ENCODE results near the gene TOLLIP. TPM values are rescaled to one million over a fixed set of nuclear protein-coding genes. Genes with fewer than 3 reads are reported as not detected.

Gene TOLLIP
- total RNA-seq, 1 experiment from 2014 or later = 32.3 TPM

GRCh38 chr11:1260023-1260501, 49.4 kb downstream of the TOLLIP start:
- WGBS (ENCODE audit: extremely low coverage, insufficient read length, low lambda C conversion rate) = no CpG with 5 or more reads among the region's 10 CpGs
- TF ChIP-seq, protein P1, sequence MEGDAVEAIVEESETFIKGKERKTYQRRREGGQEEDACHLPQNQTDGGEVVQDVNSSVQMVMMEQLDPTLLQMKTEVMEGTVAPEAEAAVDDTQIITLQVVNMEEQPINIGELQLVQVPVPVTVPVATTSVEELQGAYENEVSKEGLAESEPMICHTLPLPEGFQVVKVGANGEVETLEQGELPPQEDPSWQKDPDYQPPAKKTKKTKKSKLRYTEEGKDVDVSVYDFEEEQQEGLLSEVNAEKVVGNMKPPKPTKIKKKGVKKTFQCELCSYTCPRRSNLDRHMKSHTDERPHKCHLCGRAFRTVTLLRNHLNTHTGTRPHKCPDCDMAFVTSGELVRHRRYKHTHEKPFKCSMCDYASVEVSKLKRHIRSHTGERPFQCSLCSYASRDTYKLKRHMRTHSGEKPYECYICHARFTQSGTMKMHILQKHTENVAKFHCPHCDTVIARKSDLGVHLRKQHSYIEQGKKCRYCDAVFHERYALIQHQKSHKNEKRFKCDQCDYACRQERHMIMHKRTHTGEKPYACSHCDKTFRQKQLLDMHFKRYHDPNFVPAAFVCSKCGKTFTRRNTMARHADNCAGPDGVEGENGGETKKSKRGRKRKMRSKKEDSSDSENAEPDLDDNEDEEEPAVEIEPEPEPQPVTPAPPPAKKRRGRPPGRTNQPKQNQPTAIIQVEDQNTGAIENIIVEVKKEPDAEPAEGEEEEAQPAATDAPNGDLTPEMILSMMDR (conservative IDR thresholded peaks at IDR 0.05) = no peak
- no peak overlapping the region for H3K4me3 Mint-ChIP-seq
- H4K91ac ChIP-seq (ENCODE audit: insufficient read length, low read depth, low read length) = no peak overlapping the region
- no peaks in the 10 kb centered on the region for H3K4me1 ChIP-seq (ENCODE audit: insufficient read depth, low read length)
- no peaks in the 10 kb centered on the region for H3K79me1 ChIP-seq (ENCODE audit: insufficient read depth, low read depth, low read length, poor library complexity, severe bottlenecking)
- DNase-seq = peak; percentile 57
- no peak overlapping the region for H3K18ac ChIP-seq (ENCODE audit: insufficient read length, low read depth, low read length)
- peaks cover 8 to 9% of the 10 kb centered on the region in 2 experiments for H3K9me3 Mint-ChIP-seq
- no peak overlapping the region for H2BK5ac ChIP-seq (ENCODE audit: insufficient read length, low read length)
- H3K9me3 ChIP-seq (ENCODE audit: control insufficient read depth, low read depth, low read length) = no peaks in the 10 kb centered on the region
- H4K5ac ChIP-seq (ENCODE audit: insufficient read length, low read depth, low read length) = no peak overlapping the region
- H2BK120ac ChIP-seq (ENCODE audit: low read depth, low read length, poor library complexity, severe bottlenecking) = no peak overlapping the region
- no peak overlapping the region for H3K27ac ChIP-seq (ENCODE audit: insufficient read length, low read depth, low read length)
- H3K36me3 Mint-ChIP-seq (ENCODE audit: insufficient read depth in 1 of 3, low read depth in 3 of 3) = peaks cover 4 to 8% (median 8%) of the 10 kb centered on the region in 3 experiments
- no peak overlapping the region for H2AFZ ChIP-seq (ENCODE audit: low read length)
- no peak overlapping the region for H2BK15ac ChIP-seq (ENCODE audit: low read depth, low read length)
- H3K9ac ChIP-seq (ENCODE audit: extremely low read depth, insufficient read length, low read length) = no peak overlapping the region
- H3K56ac ChIP-seq (ENCODE audit: insufficient read length, low read depth, low read length) = no peak overlapping the region
- no peaks in the 10 kb centered on the region for H4K20me1 ChIP-seq (ENCODE audit: control insufficient read depth, insufficient read depth, insufficient read length)
- peaks cover 2 to 19% of the 10 kb centered on the region in 2 experiments for H3K4me1 Mint-ChIP-seq
- no peaks in the 10 kb centered on the region for H3K23me2 ChIP-seq (ENCODE audit: insufficient read length, low read depth, low read length, poor library complexity, severe bottlenecking)
- H4K8ac ChIP-seq (replicated peaks; ENCODE audit: insufficient read length, low read depth, low read length) = no peak overlapping the region
- H3K14ac ChIP-seq (ENCODE audit: insufficient read depth, low read length) = no peak overlapping the region
- H3K27me3 ChIP-seq (ENCODE audit: insufficient read depth, low read length) = no peaks in the 10 kb centered on the region
- no peak overlapping the region for H3K4ac ChIP-seq (ENCODE audit: low read depth, low read length)
- peaks cover 4% of the 10 kb centered on the region; the same call in 1 of the 2 replicates for H3K27me3 Mint-ChIP-seq (ENCODE audit: low read depth)
- no peak overlapping the region for H3T11ph ChIP-seq (ENCODE audit: low read length)
- H2BK20ac ChIP-seq (ENCODE audit: low read depth, low read length, poor library complexity, severe bottlenecking) = no peak overlapping the region
- no peak overlapping the region for H3K4me2 ChIP-seq (ENCODE audit: insufficient read depth, insufficient read length, low read length)
- no peaks in the 10 kb centered on the region for H3K79me2 ChIP-seq (ENCODE audit: insufficient read depth, low read length)
- H3K27ac Mint-ChIP-seq = no peak overlapping the region
- no peak overlapping the region for H2BK12ac ChIP-seq (ENCODE audit: insufficient read length, low read depth, low read length)
- no peak overlapping the region for H3K23ac ChIP-seq (ENCODE audit: insufficient read length, low read depth, low read length)
- H2AK5ac ChIP-seq (ENCODE audit: insufficient read length, low read length) = no peak overlapping the region

All from H9 (cell line).